ENCODE measurements around the gene FTSJ1. TPM values are rescaled to one million over a fixed set of nuclear protein-coding genes. Genes with fewer than 3 reads are reported as not detected.

FTSJ1 gene
- total RNA-seq, 4 donors from 2014 or later = 12.5 to 67.7 (median 26.4) TPM

GRCh38 chrX:48482526-48482925 is 6.5 kb downstream of the FTSJ1 start:
- Histone ChIP-seq H3K9me3 (no peaks in the 10 kb centered on the region), H3K36me3 (peaks cover 0 to 15% (median 0%) of the 10 kb centered on the region in 3 donors), H3K27ac (no peak overlapping the region), H3K4me3 (no peak overlapping the region), H3K4me1 (no peaks in the 10 kb centered on the region), H3K27me3 (no peaks in the 10 kb centered on the region)
- DNase-seq = no peak
- TF ChIP-seq POLR2A (IDR thresholded peaks at IDR 0.05) (no peak), CTCF (IDR thresholded peaks at IDR 0.05) (no peak)

GRCh38 chrX:48487362-48487798 is 11.4 kb downstream of the FTSJ1 start:
- Histone ChIP-seq H3K4me1 (no peaks in the 10 kb centered on the region), H3K4me3 (no peak overlapping the region), H3K9me3 (no peaks in the 10 kb centered on the region), H3K36me3 (peaks cover 0 to 5% (median 0%) of the 10 kb centered on the region in 3 donors), H3K27ac (no peak overlapping the region), H3K27me3 (no peaks in the 10 kb centered on the region)
- TF ChIP-seq CTCF (IDR thresholded peaks at IDR 0.05) (no peak), POLR2A (IDR thresholded peaks at IDR 0.05) (no peak)
- no peak for DNase-seq

- H3K27ac ChIP-seq = no peak overlapping the region
- no peak for DNase-seq
- no peaks in the 10 kb centered on the region for H3K4me1 ChIP-seq
- no peaks in the 10 kb centered on the region for H3K9me3 ChIP-seq
- peaks cover 0 to 5% (median 0%) of the 10 kb centered on the region in 3 donors for H3K36me3 ChIP-seq
- H3K27me3 ChIP-seq = no peaks in the 10 kb centered on the region
- no peak overlapping the region for H3K4me3 ChIP-seq
- TF ChIP-seq CTCF (IDR thresholded peaks at IDR 0.05) (no peak), POLR2A (IDR thresholded peaks at IDR 0.05) (no peak)
Observed at GRCh38 chrX:48488034-48488433, 12.0 kb downstream of the FTSJ1 start.

- Histone ChIP-seq H3K36me3 (no peaks in the 10 kb centered on the region), H3K9me3 (no peaks in the 10 kb centered on the region), H3K27ac (no peak overlapping the region)
Observed at GRCh38 chrX:48489296-48489695, 13.3 kb downstream of the FTSJ1 start.

GRCh38 chrX:48489892-48490291 is 13.9 kb downstream of the FTSJ1 start:
- no peak for TF ChIP-seq POLR2A (IDR thresholded peaks at IDR 0.05)
- TF ChIP-seq CTCF (IDR thresholded peaks at IDR 0.05) = no peak
- no peak overlapping the region for H3K27ac ChIP-seq
- no peaks in the 10 kb centered on the region for H3K36me3 ChIP-seq
- no peaks in the 10 kb centered on the region for H3K27me3 ChIP-seq
- no peaks in the 10 kb centered on the region for H3K9me3 ChIP-seq
- no peak overlapping the region for H3K4me3 ChIP-seq
- no peak for DNase-seq
- no peaks in the 10 kb centered on the region for H3K4me1 ChIP-seq

More at GRCh38 chrX:48489296-48489695, 13.3 kb downstream of the FTSJ1 start:
- H3K27me3 ChIP-seq = no peaks in the 10 kb centered on the region
- TF ChIP-seq POLR2A (IDR thresholded peaks at IDR 0.05) = no peak
- no peak for TF ChIP-seq CTCF (IDR thresholded peaks at IDR 0.05)
- H3K4me1 ChIP-seq = no peaks in the 10 kb centered on the region
- DNase-seq = no peak
- H3K4me3 ChIP-seq = no peak overlapping the region

GRCh38 chrX:48490661-48491060 is 14.7 kb downstream of the FTSJ1 start:
- no peak overlapping the region for H3K27ac ChIP-seq
- H3K27me3 ChIP-seq = no peaks in the 10 kb centered on the region
- no peaks in the 10 kb centered on the region for H3K4me1 ChIP-seq
- no peaks in the 10 kb centered on the region for H3K36me3 ChIP-seq
- no peak overlapping the region for H3K4me3 ChIP-seq
- DNase-seq = no peak
- no peak for TF ChIP-seq POLR2A (IDR thresholded peaks at IDR 0.05)
- TF ChIP-seq CTCF (IDR thresholded peaks at IDR 0.05) = no peak
- H3K9me3 ChIP-seq = no peaks in the 10 kb centered on the region

Measured in Peyer's patch (tissue), 4 donors.